GM12878 (cell line): ENCODE data around the gene TMSB15B. TPM values are rescaled to one million over a fixed set of nuclear protein-coding genes. Genes with fewer than 3 reads are reported as not detected.
"Not testable (repeated sequence)": the region's sequence is repeated elsewhere in the genome, so short reads cannot be mapped to it uniquely, and the experiment has no call there.

Experiments used
- ATAC-seq: fragments of 200-7000 bp; cut with Tn5 transposase; 3 replicates; pipeline ENCODE4 v1.9.1; 2020; ENCODE audit warnings: mild to moderate bottlenecking, moderate library complexity
- BruUV-seq: library from RNA; stranded (reverse); fragments of 400-500 nt; replicated peaks from 2 replicates; lab custom pipeline; 2021; lab: Mats Ljungman, UMichigan
- CTCF ChIA-PET: fragments of 300-600 bp; sonication (Branson Sonifier 250); formaldehyde crosslinking; extraction: SDS; loops from one replicate; lab custom pipeline; 2021; ENCODE audit warnings: inconsistent platforms; lab: Yijun Ruan, JAX
- POLR2A ChIA-PET: fragments of 350-600 bp; formaldehyde crosslinking; extraction: SDS; loops from one replicate; lab custom pipeline; 2021; ENCODE audit warnings: inconsistent platforms; lab: Charles Lee
- RAD21 ChIA-PET: fragments of 300-600 bp; sonication (Branson Sonifier 250); formaldehyde crosslinking; loops from one replicate; lab custom pipeline; 2023; ENCODE audit warnings: antibody characterized with exemption; ENCODE audit not compliant: unreplicated experiment; lab: Charles Lee
- SMC1A ChIA-PET: fragments of 300-600 bp; sonication (Branson Sonifier 250); formaldehyde crosslinking; loops from one replicate; lab custom pipeline; 2023; ENCODE audit not compliant: unreplicated experiment, uncharacterized antibody; lab: Charles Lee
- DNase-seq: peaks from one replicate; pipeline ENCODE4 v3.0.0-alpha.2; 2011; ENCODE audit warnings: low read depth, low spot score
- FAIRE-seq: peaks from 3 replicates; lab custom pipeline; 2011; peaks lifted over from hg19 to GRCh38; lab: Jason Lieb, UNC
- H2AFZ ChIP-seq: 2 replicates; pipeline ENCODE4 v1.6.0; 2011; ENCODE audit warnings: low read depth, low read length, control low read depth; ENCODE audit not compliant: control insufficient read depth
- H3K27ac ChIP-seq: 2 replicates; pipeline ENCODE4 v1.5.1; 2011; ENCODE audit warnings: control low read depth; ENCODE audit not compliant: control insufficient read depth, insufficient read depth
- H3K27me3 ChIP-seq, 2 experiments: replicated peaks in 1 of 2; 2 replicates each; pipeline versions ENCODE4 v1.6.0 to v1.6.1; 2011; ENCODE audit warnings: low read length in 1 of 2; ENCODE audit not compliant: control insufficient read depth in 2 of 2, insufficient read depth in 2 of 2
- H3K36me3 ChIP-seq, 2 experiments: 2 replicates each; pipeline ENCODE4 v1.5.1; 2011; ENCODE audit warnings: low read length in 1 of 2; ENCODE audit not compliant: control insufficient read depth in 2 of 2, insufficient read depth in 2 of 2
- H3K4me1 ChIP-seq: 2 replicates; pipeline ENCODE4 v1.6.1; 2011; ENCODE audit warnings: mild to moderate bottlenecking, low read length, moderate library complexity, mixed read lengths; ENCODE audit not compliant: control insufficient read depth, insufficient read depth
- H3K4me2 ChIP-seq: 2 replicates; pipeline ENCODE4 v1.6.0; 2011; ENCODE audit warnings: control low read depth; ENCODE audit not compliant: control insufficient read depth, insufficient read depth
- H3K4me3 ChIP-seq: fragments of 200-600 bp; sonication (generic); 2 replicates; pipeline ENCODE4 v1.5.1; 2016
- H3K79me2 ChIP-seq: 2 replicates; pipeline ENCODE4 v1.6.0; 2011; ENCODE audit warnings: low read length; ENCODE audit not compliant: control insufficient read depth, insufficient read depth
- H3K9ac ChIP-seq: 2 replicates; pipeline ENCODE4 v1.8.0; 2011; ENCODE audit warnings: low read length, control low read depth, mixed read lengths; ENCODE audit not compliant: control insufficient read depth, insufficient read depth
- H3K9me3 ChIP-seq: replicated peaks from 3 replicates; pipeline ENCODE4 v1.5.1; 2011; ENCODE audit warnings: mild to moderate bottlenecking, low read length; ENCODE audit not compliant: control insufficient read depth, insufficient read depth
- H4K20me1 ChIP-seq: 2 replicates; pipeline ENCODE4 v1.6.0; 2011; ENCODE audit not compliant: control insufficient read depth, insufficient read depth
- RFX5 ChIP-seq: IDR thresholded peaks from 2 replicates; pipeline ENCODE4 v1.6.1; 2011; ENCODE audit warnings: low read depth, low read length, improper control_type of control experiment
- WGBS: methylation state at CpG from one replicate; pipeline ENCODE4 v1.1.6; 2016; ENCODE audit warnings: low lambda C conversion rate; ENCODE audit not compliant: insufficient replicate concordance, insufficient coverage; ENCODE audit errors: missing lambda C conversion rate; 5-methylcytosine and 5-hydroxymethylcytosine counted together
- in situ Hi-C: fragments of 300-500 bp; cut with MboI; formaldehyde crosslinking; loops from 9 replicates; pipeline ENCODE4 v1.14.3; 2018; ENCODE audit warnings: mixed read lengths
- intact Hi-C: fragments of 100-400 bp; cut with micrococcal nuclease; formaldehyde crosslinking; loops from one replicate; pipeline ENCODE4 v1.14.2; 2022; ENCODE audit not compliant: unreplicated experiment
- polyA plus RNA-seq, 11 experiments: library from polyadenylated mRNA; depleted of rRNA in 4 of 11; unstranded in 6 of 11; stranded (reverse) in 5 of 11; fragments of >200 nt; fragmentation: Nextera tagmentation in 4 of 11; fragmentation: Illumina TruSeq in 1 of 11; extraction: Ambion mirVana in 4 of 11; extraction: Trizol in 1 of 11; gene quantifications; 1 replicate in 1 of 11; 2 replicates in 10 of 11; pipeline versions ENCODE4 v1.2.1 to v1.2.3, GENCODE V29; 2011 to 2016; ENCODE audit warnings: inconsistent platforms in 2 of 11, missing spikeins in 2 of 11, low read depth in 1 of 11
- total RNA-seq, 4 experiments: library from RNA; depleted of rRNA in 3 of 4; stranded (reverse); fragments of >200 nt in 3 of 4; fragmentation: Illumina TruSeq in 1 of 4; extraction: Trizol in 1 of 4; gene quantifications; 2 replicates each; pipeline versions ENCODE4 v1.2.1 to v1.2.3, GENCODE V29; 2013 to 2021
- TF ChIP-seq, protein P1 (sequence below): IDR thresholded peaks from 2 replicates; pipeline ENCODE4 v1.6.1; 2012; ENCODE audit warnings: low read depth, low read length, improper control_type of control experiment

Gene TMSB15B
- total and polyA plus RNA-seq, 10 of the 15 experiments (the other 5 are each of a cell fraction or from before 2014, with no cell fraction given): 8.8 to 45.2 (median 18.1) TPM

DNA sequence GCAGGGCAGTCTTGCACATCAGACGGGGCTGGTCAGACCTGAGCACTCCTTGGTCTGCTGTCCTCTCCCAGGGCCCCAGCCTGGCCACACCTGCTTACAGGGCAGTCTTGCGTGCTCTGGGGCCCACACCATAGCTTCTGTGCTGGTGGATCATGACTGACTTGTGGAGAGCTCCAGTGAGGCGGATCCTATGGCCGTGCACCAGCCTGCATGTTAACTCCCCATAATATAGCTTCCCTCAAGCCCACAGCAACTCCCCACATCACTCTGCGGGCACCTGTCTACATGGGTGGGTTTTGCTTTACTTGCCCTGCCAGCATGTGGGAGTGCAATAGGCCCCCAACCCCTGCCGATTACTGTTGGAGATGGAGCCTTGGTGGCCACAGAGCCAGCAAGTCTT lies 8.2 kb upstream of the TMSB15B start:
- H3K27me3 ChIP-seq: no peaks in the 10 kb centered on the region

DNA sequence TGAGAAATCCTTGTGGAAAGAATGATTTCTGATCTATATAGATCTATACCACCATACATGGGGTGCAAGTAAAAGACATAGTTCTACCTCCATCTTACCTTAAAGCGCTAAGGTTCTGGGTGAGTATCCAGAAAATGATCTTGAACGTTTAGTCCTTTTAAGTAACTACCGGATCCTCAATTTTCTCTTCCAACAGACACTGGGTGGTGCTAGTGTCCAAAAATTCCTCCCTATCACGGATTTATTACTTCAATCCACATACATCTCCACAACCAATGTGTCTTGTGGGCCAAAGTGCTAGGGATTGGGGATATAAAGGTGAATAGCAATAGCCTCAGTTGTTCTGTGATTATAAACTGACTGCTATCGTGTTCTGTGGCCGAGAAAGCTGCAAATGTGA lies 1.8 kb upstream of the TMSB15B start:
- RAD21 ChIA-PET, SMC1A ChIA-PET, H3K9me3 ChIP-seq, in situ Hi-C loops, H3K36me3 ChIP-seq, H3K9ac ChIP-seq, FAIRE-seq, H3K4me3 ChIP-seq, H3K27ac ChIP-seq, CTCF ChIA-PET, intact Hi-C loops, ATAC-seq, H3K4me1 ChIP-seq, H3K27me3 ChIP-seq, DNase-seq, H3K79me2 ChIP-seq, POLR2A ChIA-PET, H2AFZ ChIP-seq, H3K4me2 ChIP-seq, BruUV-seq, H4K20me1 ChIP-seq: not testable (repeated sequence)
- no CpG with 5 or more reads among the region's 6 CpGs for WGBS

More for the DNA sequence above, 8.2 kb upstream of the TMSB15B start:
- no peak overlapping the region for H3K9ac ChIP-seq
- H4K20me1 ChIP-seq: no peaks in the 10 kb centered on the region
- no peaks in the 10 kb centered on the region for H3K9me3 ChIP-seq
- no peak overlapping the region for H3K27ac ChIP-seq
- peaks cover 0 to 2% of the 10 kb centered on the region in 2 experiments; a peak in 1 of 4 replicates for H3K36me3 ChIP-seq
- H3K79me2 ChIP-seq: no peaks in the 10 kb centered on the region
- no TSS peak for BruUV-seq
- RAD21 ChIA-PET: no interaction called here
- FAIRE-seq: no peak
- WGBS: 45% methylated on average over 6 of the region's 6 CpGs
- no peak overlapping the region for H2AFZ ChIP-seq
- TF ChIP-seq, protein P1, sequence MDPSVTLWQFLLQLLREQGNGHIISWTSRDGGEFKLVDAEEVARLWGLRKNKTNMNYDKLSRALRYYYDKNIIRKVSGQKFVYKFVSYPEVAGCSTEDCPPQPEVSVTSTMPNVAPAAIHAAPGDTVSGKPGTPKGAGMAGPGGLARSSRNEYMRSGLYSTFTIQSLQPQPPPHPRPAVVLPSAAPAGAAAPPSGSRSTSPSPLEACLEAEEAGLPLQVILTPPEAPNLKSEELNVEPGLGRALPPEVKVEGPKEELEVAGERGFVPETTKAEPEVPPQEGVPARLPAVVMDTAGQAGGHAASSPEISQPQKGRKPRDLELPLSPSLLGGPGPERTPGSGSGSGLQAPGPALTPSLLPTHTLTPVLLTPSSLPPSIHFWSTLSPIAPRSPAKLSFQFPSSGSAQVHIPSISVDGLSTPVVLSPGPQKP: no peak
- TF ChIP-seq RFX5: no peak
- no peak for DNase-seq
- in situ Hi-C loops: no loop called here
- SMC1A ChIA-PET: no interaction called here
- H3K4me3 ChIP-seq: no peak overlapping the region
- ATAC-seq: no peak
- intact Hi-C loops: no loop called here
- H3K4me1 ChIP-seq: no peaks in the 10 kb centered on the region
- H3K4me2 ChIP-seq: no peak overlapping the region
- POLR2A ChIA-PET: no interaction called here
- CTCF ChIA-PET: interaction anchor here (0.6 to 2.7 kb wide), 2 partner anchors 109 to 158 kb away, joined by 3 to 7 read pairs; no protein-coding TSS in a partner anchor

DNA sequence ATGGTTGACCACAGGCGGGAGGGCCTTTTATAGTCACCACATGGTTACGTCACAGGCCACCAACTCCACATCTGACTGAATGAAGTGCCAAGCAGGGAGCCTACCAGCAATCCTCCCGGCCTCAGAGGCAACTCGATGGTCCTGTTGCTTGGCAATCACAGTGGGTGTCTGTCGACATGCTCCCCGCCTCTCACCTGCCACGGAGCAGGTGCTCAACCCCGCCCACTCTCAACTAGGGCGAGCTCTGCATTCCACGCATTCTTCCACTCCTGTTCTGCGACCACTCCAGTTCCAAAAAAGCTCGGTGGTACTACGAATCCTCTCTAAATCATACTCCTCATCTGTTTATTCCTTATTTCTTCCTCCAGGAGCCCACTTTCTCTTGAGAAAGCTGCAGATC lies 21.1 kb downstream of the TMSB15B start:
- H3K4me2 ChIP-seq, FAIRE-seq, SMC1A ChIA-PET, H3K9me3 ChIP-seq, H3K27ac ChIP-seq, H4K20me1 ChIP-seq, ATAC-seq, POLR2A ChIA-PET, H3K36me3 ChIP-seq, H3K27me3 ChIP-seq, H3K9ac ChIP-seq, H3K4me1 ChIP-seq, intact Hi-C loops, H2AFZ ChIP-seq, CTCF ChIA-PET, H3K79me2 ChIP-seq, RAD21 ChIA-PET, in situ Hi-C loops, BruUV-seq, H3K4me3 ChIP-seq, DNase-seq: not testable (repeated sequence)
- no CpG with 5 or more reads among the region's 13 CpGs for WGBS
